ENCODE data around the gene CEACAM4. TPM values are rescaled to one million over a fixed set of nuclear protein-coding genes. Genes with fewer than 3 reads are reported as not detected.

CEACAM4 gene
- total RNA-seq, 6 experiments from 2014 or later, result 0.29 to 3.4 (median 0.58) TPM

DNA sequence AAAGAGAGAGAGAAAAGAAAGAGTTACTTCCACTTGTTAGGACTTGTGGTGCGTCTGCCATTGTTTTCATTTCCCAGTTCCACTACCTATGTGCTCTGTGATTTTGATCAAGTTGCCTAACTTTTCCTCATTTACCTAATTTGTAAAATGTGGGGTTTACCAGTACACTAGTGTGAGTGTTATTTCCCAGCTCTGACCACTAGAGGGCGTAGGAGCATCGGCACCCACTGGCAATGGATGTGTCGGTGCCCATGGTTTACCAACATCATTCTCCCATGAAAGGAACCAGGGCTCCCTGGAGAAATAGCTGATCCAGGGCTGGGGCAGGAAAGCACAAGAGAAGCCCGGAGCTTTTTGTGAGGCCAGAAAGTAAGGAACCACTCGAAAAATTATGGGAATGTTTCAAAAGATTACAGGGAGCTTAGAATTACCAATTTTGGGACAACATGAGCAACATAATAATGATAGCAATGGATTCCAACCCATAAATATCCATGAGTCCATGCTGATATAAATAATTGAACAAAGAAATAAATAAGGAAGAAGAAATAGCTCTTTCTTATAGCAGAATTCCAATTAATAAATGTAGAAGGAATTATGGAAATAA lies 15.1 kb upstream of the CEACAM4 start:
- no peaks in the 10 kb centered on the region for H3K9me3 ChIP-seq
- intact Hi-C loops (cut with DNase I), result loop anchor here in 1 of 2 donors (10.0 kb wide), 1 partner anchor 53 kb away; no protein-coding TSS in a partner anchor
- no peak overlapping the region for H3K4me3 ChIP-seq
- WGBS (ENCODE audit: insufficient coverage, low coverage, low lambda C conversion rate, missing lambda C conversion rate), result 0% methylated on average over 6 of the region's 6 CpGs
- ATAC-seq (peak; percentile 86 to 94 (median 90)), DNase-seq (peak in 1 of 3 donors; percentile 54)
- H3K4me1 ChIP-seq, result no peaks in the 10 kb centered on the region
- H3K27ac ChIP-seq, result no peak overlapping the region
- H3K36me3 ChIP-seq, result no peaks in the 10 kb centered on the region
- TF ChIP-seq, protein P1, sequence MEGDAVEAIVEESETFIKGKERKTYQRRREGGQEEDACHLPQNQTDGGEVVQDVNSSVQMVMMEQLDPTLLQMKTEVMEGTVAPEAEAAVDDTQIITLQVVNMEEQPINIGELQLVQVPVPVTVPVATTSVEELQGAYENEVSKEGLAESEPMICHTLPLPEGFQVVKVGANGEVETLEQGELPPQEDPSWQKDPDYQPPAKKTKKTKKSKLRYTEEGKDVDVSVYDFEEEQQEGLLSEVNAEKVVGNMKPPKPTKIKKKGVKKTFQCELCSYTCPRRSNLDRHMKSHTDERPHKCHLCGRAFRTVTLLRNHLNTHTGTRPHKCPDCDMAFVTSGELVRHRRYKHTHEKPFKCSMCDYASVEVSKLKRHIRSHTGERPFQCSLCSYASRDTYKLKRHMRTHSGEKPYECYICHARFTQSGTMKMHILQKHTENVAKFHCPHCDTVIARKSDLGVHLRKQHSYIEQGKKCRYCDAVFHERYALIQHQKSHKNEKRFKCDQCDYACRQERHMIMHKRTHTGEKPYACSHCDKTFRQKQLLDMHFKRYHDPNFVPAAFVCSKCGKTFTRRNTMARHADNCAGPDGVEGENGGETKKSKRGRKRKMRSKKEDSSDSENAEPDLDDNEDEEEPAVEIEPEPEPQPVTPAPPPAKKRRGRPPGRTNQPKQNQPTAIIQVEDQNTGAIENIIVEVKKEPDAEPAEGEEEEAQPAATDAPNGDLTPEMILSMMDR (IDR thresholded peaks at IDR 0.05), result peak; percentile 77 to 88 (median 86)
- no peak for TF ChIP-seq POLR2A (IDR thresholded peaks at IDR 0.05)
- no peaks in the 10 kb centered on the region for H3K27me3 ChIP-seq

DNA sequence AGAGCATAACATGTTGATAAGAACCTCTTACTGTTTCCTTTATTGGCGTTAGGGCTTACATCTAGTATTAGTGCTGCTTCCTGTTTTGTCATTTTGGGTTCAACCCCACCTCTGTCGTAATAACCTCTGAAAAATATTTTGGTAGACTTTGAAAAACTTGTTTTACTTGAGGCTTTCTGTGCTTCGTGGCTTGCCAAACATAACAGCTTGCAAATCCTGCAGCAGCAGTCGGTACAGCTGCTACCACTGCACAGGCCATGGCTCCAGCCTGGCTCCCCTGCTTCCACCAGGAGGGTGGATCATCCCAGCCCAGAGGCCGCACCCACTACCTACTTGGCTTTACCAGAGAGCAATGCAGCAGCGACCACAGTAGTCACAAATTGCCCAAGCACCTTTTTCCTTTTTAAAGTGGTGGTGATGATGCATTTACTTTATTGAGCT lies 11.8 kb upstream of the CEACAM4 start:
- no peak for ATAC-seq
- Histone ChIP-seq H3K36me3 (no peaks in the 10 kb centered on the region), H3K9me3 (no peaks in the 10 kb centered on the region), H3K4me3 (no peak overlapping the region), H3K4me1 (no peaks in the 10 kb centered on the region), H3K27ac (no peak overlapping the region), H3K27me3 (no peaks in the 10 kb centered on the region)
- TF ChIP-seq, protein P1 (IDR thresholded peaks at IDR 0.05), result no peak
- TF ChIP-seq POLR2A (IDR thresholded peaks at IDR 0.05), result no peak
- no peak for DNase-seq
- intact Hi-C loops (cut with DNase I), result no loop called here
- WGBS (ENCODE audit: insufficient coverage, low coverage, low lambda C conversion rate, missing lambda C conversion rate), result 9% methylated on average over 4 of the region's 6 CpGs

DNA sequence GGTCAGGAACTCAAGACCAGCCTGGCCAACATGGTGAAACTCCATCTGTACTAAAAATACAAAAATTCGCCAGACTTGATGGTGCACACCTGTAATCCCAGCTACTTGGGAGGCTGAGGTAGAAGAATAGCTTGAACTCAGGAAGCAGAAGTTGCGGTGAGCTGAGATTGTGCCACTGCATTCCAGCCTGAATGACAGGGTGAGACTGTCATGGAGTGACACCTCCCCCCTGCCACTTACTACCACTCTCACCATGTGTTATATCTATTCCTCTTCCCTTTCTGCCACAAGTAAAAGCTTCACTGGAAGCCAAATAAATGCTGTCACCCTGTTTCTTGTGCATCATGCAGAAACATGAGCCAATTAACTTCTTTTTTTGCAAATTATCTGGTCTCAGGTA lies 10.6 kb upstream of the CEACAM4 start:
- WGBS (ENCODE audit: insufficient coverage, low coverage, low lambda C conversion rate, missing lambda C conversion rate), result 13% methylated on average over 1 of the region's 2 CpGs
- H3K36me3 ChIP-seq, result no peaks in the 10 kb centered on the region
- ATAC-seq (peak in 1 of 4 donors; percentile 35), DNase-seq (no peak)
- no peak overlapping the region for H3K4me3 ChIP-seq
- intact Hi-C loops (cut with DNase I), result no loop called here
- no peaks in the 10 kb centered on the region for H3K4me1 ChIP-seq
- no peak for TF ChIP-seq POLR2A (IDR thresholded peaks at IDR 0.05)
- TF ChIP-seq, protein P1 (IDR thresholded peaks at IDR 0.05), result no peak
- H3K27me3 ChIP-seq, result no peaks in the 10 kb centered on the region
- H3K27ac ChIP-seq, result no peak overlapping the region
- H3K9me3 ChIP-seq, result no peaks in the 10 kb centered on the region

DNA sequence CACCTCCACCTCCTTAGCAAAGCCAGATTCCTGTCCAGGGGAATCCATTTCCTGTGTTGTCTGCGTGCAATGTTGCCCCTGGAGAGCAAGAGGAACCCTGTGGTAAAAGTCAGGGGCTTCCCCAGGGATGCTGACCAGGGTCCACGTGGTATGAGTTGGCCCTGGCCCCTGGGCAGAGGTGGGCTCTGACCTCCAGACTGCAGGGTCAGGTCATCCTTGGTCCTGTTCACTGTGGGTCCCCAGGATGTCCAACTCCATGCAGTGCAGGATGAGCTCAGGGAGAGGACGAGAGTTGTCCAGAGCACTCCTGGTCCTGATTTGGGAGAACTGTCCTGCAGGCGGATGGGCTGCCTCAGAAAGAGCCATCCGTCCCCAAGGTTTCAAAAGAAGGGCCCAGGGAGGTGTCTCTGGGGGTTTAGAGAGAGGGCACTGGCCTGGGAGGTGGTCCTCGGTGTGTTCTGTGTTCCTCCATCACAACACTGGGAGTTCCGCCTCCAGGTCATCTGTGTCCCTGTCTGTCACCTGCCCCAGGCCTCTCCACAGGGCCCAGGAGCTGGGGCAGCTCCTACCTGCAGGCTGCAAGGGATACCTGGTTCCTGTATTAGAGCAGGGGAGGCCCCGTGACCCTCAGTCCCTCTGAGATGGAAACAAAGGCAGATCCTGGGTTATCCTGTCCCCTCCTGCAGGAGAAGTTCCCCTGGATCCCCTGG lies 1.2 kb upstream of the CEACAM4 start:
- H3K36me3 ChIP-seq, result no peaks in the 10 kb centered on the region
- intact Hi-C loops (cut with DNase I), result no loop called here
- no peaks in the 10 kb centered on the region for H3K27me3 ChIP-seq
- no peaks in the 10 kb centered on the region for H3K4me1 ChIP-seq
- ATAC-seq, result peak in 1 of 4 donors; percentile 14
- H3K4me3 ChIP-seq, result no peak overlapping the region
- no peaks in the 10 kb centered on the region for H3K9me3 ChIP-seq
- H3K27ac ChIP-seq, result no peak overlapping the region
- no peak for TF ChIP-seq POLR2A (IDR thresholded peaks at IDR 0.05)
- TF ChIP-seq, protein P1 (IDR thresholded peaks at IDR 0.05), result no peak
- WGBS (ENCODE audit: insufficient coverage, low coverage, low lambda C conversion rate, missing lambda C conversion rate), result 39% methylated on average over 3 of the region's 8 CpGs
- DNase-seq, result no peak
